GM23338 (cell line): Measurements from ENCODE around the gene KLHL25. TPM values are rescaled to one million over a fixed set of nuclear protein-coding genes. Genes with fewer than 3 reads are reported as not detected.
A peak's percentile ranks its signal among the peaks of the same experiment; 100 is the strongest.

Experiments
- ATAC-seq: fragments of 200-7000 bp; cut with Tn5 transposase; 3 replicates; pipeline ENCODE4 v1.9.1; 2020
- DNase-seq: peaks from one replicate; pipeline ENCODE4 v3.0.0-alpha.2; 2015; ENCODE audit warnings: low spot score
- H2AFZ ChIP-seq: fragments of 200-600 bp; sonication (generic); 2 replicates; pipeline ENCODE4 v1.8.0; 2016; ENCODE audit warnings: antibody characterized with exemption, mild to moderate bottlenecking, moderate library complexity
- H3F3A ChIP-seq: fragments of 200-600 bp; sonication (generic); replicated peaks from 2 replicates; pipeline ENCODE4 v1.8.0; 2017; ENCODE audit warnings: antibody characterized with exemption, mixed run types, low read depth
- H3K27ac ChIP-seq: fragments of 200-600 bp; sonication (generic); 2 replicates; pipeline ENCODE4 v1.6.1; 2016; ENCODE audit warnings: low read depth
- H3K27me3 ChIP-seq: fragments of 200-600 bp; sonication (generic); 2 replicates; pipeline ENCODE4 v1.8.0; 2016; ENCODE audit warnings: mild to moderate bottlenecking, mixed run types, moderate library complexity; ENCODE audit not compliant: insufficient read depth
- H3K36me3 ChIP-seq: fragments of 200-600 bp; sonication (generic); 2 replicates; pipeline ENCODE4 v1.8.0; 2016; ENCODE audit warnings: mild to moderate bottlenecking; ENCODE audit not compliant: insufficient read depth
- H3K4me1 ChIP-seq: fragments of 200-600 bp; sonication (generic); 2 replicates; pipeline ENCODE4 v1.8.0; 2016; ENCODE audit warnings: mild to moderate bottlenecking, moderate library complexity; ENCODE audit not compliant: insufficient read depth
- H3K4me2 ChIP-seq: fragments of 200-600 bp; sonication (generic); 2 replicates; pipeline ENCODE4 v1.7.1; 2017; ENCODE audit warnings: mixed run types
- H3K4me3 ChIP-seq: fragments of 200-600 bp; sonication (generic); 2 replicates; pipeline ENCODE4 v1.6.1; 2016; ENCODE audit warnings: mixed run types
- H3K79me2 ChIP-seq: fragments of 200-600 bp; sonication (generic); replicated peaks from 2 replicates; pipeline ENCODE4 v1.8.0; 2017; ENCODE audit warnings: mild to moderate bottlenecking; ENCODE audit not compliant: insufficient read depth
- H3K9me2 ChIP-seq: fragments of 200-600 bp; sonication (generic); 2 replicates; pipeline ENCODE4 v1.8.0; 2017; ENCODE audit not compliant: insufficient read depth
- H4K20me1 ChIP-seq: fragments of 200-600 bp; sonication (generic); replicated peaks from 2 replicates; pipeline ENCODE4 v1.8.0; 2017; ENCODE audit warnings: mild to moderate bottlenecking; ENCODE audit not compliant: insufficient read depth
- H3K27ac Mint-ChIP-seq: 2 replicates; pipeline ENCODE4 v1.8.0; 2020; ENCODE audit warnings: inconsistent platforms, mild to moderate bottlenecking, moderate library complexity, mixed read lengths
- H3K27me3 Mint-ChIP-seq: 3 replicates; pipeline ENCODE4 v1.8.0; 2022; ENCODE audit warnings: low read depth, mild to moderate bottlenecking, moderate library complexity, mixed read lengths, inconsistent platforms; ENCODE audit not compliant: insufficient read depth, poor library complexity
- H3K36me3 Mint-ChIP-seq: 3 replicates; pipeline ENCODE4 v1.8.0; 2021; ENCODE audit warnings: low read depth, mild to moderate bottlenecking, inconsistent platforms, moderate library complexity, mixed read lengths
- H3K4me1 Mint-ChIP-seq: 3 replicates; pipeline ENCODE4 v1.8.0; 2020; ENCODE audit warnings: mild to moderate bottlenecking, inconsistent platforms, mixed read lengths
- H3K4me3 Mint-ChIP-seq: 3 replicates; pipeline ENCODE4 v1.8.0; 2021; ENCODE audit warnings: moderate library complexity, mild to moderate bottlenecking, inconsistent platforms, mixed read lengths
- H3K9me3 Mint-ChIP-seq: 3 replicates; pipeline ENCODE4 v1.8.0; 2020; ENCODE audit warnings: moderate library complexity, mild to moderate bottlenecking, inconsistent platforms, mixed read lengths
- CREB1 ChIP-seq: fragments of 250-450 bp; sonication (Bioruptor Pico); IDR thresholded peaks from 2 replicates; pipeline ENCODE4 v1.5.0; 2020; ENCODE audit warnings: low read depth, mild to moderate bottlenecking, moderate library complexity
- EZH2 ChIP-seq: fragments of 200-600 bp; sonication (generic); IDR thresholded peaks from one replicate; pipeline ENCODE4 v1.8.0; 2017; ENCODE audit warnings: antibody characterized with exemption, mild to moderate bottlenecking, low read depth; ENCODE audit not compliant: unreplicated experiment
- NANOG ChIP-seq: IDR thresholded peaks from 2 replicates; pipeline ENCODE4 v1.6.1; 2016; ENCODE audit warnings: antibody characterized with exemption, borderline replicate concordance
- ZNF331 ChIP-seq: fragments of 250-450 bp; sonication (Bioruptor Pico); IDR thresholded peaks from 2 replicates; pipeline ENCODE4 v1.5.0; 2020; ENCODE audit warnings: low read depth, mild to moderate bottlenecking, moderate library complexity
- polyA plus RNA-seq: library from polyadenylated mRNA; unstranded; fragments of >200 nt; fragmentation: Nextera tagmentation; extraction: Ambion mirVana; gene quantifications from 2 replicates; pipeline ENCODE4 v1.2.1, GENCODE V29; 2016
- total RNA-seq: library from RNA; depleted of rRNA; stranded (reverse); fragments of >200 nt; shearing (Covaris generic); gene quantifications from 2 replicates; pipeline ENCODE4 v1.2.3, GENCODE V29; 2014
- TF ChIP-seq, protein P1 (sequence below): fragments of 250-450 bp; sonication (Bioruptor Pico); IDR thresholded peaks from 2 replicates; pipeline ENCODE4 v1.5.0; 2020; ENCODE audit warnings: mild to moderate bottlenecking, moderate library complexity
- TF ChIP-seq, protein P2 (sequence below): IDR thresholded peaks from 2 replicates; pipeline ENCODE4 v1.6.1; 2016; ENCODE audit warnings: antibody characterized with exemption
- TF ChIP-seq, protein P3 (sequence below), 2 experiments: fragments of 200-600 bp in 1 of 2; sonication (generic) in 1 of 2; conservative IDR thresholded peaks; 2 replicates each; pipeline versions ENCODE4 v1.5.1 to v1.6.1; 2016 to 2017; ENCODE audit warnings: antibody characterized with exemption in 2 of 2, low read depth in 2 of 2, mild to moderate bottlenecking in 2 of 2, moderate library complexity in 1 of 2

The KLHL25 gene
- total and polyA plus RNA-seq, 2 experiments from 2014 or later, result 5.2 to 28.5 TPM

DNA sequence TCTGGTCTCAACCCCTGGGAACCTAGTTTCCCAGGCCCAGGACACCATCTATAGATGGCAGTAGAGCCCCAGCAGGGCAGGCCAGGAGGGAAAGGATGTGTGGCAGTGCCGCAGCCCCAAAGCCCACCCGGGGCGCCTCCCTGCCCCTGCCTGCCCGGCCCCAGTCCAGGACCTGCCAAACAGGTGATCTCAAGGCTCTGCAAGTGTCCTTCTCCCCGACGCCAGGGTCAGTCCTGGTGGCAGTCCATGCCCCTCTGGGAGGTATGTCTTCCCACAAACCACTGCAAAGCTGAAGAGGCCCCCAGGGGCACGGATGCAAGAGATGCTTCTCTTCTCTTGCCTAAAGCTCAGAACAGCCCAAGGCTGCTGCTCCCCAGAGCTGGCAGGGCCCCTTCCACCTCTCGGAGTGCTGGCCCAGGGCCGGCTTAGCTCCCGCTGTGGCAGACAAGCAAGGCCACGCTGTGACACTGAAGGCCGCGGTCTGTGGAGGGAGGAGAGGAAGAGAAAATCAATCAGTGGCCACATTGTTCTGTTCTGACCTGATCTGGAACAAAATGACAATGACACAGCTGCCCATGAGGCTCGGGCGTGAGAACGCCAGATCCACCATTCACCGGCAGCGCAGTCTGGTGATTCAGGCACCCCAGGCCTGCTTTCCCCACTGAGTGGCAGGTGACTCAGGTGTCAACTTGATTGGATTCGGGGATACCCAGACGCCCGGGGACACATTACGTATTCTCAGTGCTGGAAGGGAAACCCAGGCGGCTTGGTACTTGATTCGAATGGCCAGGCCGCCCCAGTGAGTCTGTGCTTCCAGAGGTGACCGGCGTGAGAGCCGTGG lies 34.0 kb downstream of the KLHL25 start:
- Mint-ChIP-seq H3K27me3 (peaks cover 4% of the 10 kb centered on the region), H3K4me3 (no peak overlapping the region), H3K36me3 (peaks cover 23% of the 10 kb centered on the region), H3K4me1 (peaks cover 15% of the 10 kb centered on the region), H3K9me3 (no peaks in the 10 kb centered on the region), H3K27ac (peak overlapping the region; percentile 40)
- no peak overlapping the region for H2AFZ ChIP-seq
- TF ChIP-seq, protein P1, sequence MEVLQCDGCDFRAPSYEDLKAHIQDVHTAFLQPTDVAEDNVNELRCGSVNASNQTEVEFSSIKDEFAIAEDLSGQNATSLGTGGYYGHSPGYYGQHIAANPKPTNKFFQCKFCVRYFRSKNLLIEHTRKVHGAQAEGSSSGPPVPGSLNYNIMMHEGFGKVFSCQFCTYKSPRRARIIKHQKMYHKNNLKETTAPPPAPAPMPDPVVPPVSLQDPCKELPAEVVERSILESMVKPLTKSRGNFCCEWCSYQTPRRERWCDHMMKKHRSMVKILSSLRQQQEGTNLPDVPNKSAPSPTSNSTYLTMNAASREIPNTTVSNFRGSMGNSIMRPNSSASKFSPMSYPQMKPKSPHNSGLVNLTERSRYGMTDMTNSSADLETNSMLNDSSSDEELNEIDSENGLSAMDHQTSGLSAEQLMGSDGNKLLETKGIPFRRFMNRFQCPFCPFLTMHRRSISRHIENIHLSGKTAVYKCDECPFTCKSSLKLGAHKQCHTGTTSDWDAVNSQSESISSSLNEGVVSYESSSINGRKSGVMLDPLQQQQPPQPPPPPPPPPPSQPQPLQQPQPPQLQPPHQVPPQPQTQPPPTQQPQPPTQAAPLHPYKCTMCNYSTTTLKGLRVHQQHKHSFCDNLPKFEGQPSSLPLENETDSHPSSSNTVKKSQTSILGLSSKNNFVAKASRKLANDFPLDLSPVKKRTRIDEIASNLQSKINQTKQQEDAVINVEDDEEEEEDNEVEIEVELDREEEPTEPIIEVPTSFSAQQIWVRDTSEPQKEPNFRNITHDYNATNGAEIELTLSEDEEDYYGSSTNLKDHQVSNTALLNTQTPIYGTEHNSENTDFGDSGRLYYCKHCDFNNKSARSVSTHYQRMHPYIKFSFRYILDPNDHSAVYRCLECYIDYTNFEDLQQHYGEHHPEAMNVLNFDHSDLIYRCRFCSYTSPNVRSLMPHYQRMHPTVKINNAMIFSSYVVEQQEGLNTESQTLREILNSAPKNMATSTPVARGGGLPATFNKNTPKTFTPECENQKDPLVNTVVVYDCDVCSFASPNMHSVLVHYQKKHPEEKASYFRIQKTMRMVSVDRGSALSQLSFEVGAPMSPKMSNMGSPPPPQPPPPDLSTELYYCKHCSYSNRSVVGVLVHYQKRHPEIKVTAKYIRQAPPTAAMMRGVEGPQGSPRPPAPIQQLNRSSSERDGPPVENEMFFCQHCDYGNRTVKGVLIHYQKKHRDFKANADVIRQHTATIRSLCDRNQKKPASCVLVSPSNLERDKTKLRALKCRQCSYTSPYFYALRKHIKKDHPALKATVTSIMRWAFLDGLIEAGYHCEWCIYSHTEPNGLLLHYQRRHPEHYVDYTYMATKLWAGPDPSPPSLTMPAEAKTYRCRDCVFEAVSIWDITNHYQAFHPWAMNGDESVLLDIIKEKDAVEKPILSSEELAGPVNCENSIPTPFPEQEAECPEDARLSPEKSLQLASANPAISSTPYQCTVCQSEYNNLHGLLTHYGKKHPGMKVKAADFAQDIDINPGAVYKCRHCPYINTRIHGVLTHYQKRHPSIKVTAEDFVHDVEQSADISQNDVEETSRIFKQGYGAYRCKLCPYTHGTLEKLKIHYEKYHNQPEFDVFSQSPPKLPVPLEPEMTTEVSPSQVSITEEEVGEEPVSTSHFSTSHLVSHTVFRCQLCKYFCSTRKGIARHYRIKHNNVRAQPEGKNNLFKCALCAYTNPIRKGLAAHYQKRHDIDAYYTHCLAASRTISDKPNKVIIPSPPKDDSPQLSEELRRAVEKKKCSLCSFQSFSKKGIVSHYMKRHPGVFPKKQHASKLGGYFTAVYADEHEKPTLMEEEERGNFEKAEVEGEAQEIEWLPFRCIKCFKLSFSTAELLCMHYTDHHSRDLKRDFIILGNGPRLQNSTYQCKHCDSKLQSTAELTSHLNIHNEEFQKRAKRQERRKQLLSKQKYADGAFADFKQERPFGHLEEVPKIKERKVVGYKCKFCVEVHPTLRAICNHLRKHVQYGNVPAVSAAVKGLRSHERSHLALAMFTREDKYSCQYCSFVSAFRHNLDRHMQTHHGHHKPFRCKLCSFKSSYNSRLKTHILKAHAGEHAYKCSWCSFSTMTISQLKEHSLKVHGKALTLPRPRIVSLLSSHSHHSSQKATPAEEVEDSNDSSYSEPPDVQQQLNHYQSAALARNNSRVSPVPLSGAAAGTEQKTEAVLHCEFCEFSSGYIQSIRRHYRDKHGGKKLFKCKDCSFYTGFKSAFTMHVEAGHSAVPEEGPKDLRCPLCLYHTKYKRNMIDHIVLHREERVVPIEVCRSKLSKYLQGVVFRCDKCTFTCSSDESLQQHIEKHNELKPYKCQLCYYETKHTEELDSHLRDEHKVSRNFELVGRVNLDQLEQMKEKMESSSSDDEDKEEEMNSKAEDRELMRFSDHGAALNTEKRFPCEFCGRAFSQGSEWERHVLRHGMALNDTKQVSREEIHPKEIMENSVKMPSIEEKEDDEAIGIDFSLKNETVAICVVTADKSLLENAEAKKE (CRISPR knock-in tag), result no peak
- TF ChIP-seq CREB1 (CRISPR knock-in tag), result no peak
- TF ChIP-seq, protein P2, sequence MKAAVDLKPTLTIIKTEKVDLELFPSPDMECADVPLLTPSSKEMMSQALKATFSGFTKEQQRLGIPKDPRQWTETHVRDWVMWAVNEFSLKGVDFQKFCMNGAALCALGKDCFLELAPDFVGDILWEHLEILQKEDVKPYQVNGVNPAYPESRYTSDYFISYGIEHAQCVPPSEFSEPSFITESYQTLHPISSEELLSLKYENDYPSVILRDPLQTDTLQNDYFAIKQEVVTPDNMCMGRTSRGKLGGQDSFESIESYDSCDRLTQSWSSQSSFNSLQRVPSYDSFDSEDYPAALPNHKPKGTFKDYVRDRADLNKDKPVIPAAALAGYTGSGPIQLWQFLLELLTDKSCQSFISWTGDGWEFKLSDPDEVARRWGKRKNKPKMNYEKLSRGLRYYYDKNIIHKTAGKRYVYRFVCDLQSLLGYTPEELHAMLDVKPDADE, result no peak
- TF ChIP-seq, protein P3, sequence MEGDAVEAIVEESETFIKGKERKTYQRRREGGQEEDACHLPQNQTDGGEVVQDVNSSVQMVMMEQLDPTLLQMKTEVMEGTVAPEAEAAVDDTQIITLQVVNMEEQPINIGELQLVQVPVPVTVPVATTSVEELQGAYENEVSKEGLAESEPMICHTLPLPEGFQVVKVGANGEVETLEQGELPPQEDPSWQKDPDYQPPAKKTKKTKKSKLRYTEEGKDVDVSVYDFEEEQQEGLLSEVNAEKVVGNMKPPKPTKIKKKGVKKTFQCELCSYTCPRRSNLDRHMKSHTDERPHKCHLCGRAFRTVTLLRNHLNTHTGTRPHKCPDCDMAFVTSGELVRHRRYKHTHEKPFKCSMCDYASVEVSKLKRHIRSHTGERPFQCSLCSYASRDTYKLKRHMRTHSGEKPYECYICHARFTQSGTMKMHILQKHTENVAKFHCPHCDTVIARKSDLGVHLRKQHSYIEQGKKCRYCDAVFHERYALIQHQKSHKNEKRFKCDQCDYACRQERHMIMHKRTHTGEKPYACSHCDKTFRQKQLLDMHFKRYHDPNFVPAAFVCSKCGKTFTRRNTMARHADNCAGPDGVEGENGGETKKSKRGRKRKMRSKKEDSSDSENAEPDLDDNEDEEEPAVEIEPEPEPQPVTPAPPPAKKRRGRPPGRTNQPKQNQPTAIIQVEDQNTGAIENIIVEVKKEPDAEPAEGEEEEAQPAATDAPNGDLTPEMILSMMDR (conservative IDR thresholded peaks at IDR 0.05; ENCODE audit: low read depth in 2 of 2), result peak in 1 of 2 experiments; percentile 42; a peak in 2 of 4 replicates
- no peak for TF ChIP-seq EZH2
- TF ChIP-seq NANOG, result no peak
- TF ChIP-seq ZNF331 (CRISPR knock-in tag), result no peak
- H3F3A ChIP-seq, result no peaks in the 10 kb centered on the region
- no peak overlapping the region for H3K27ac ChIP-seq
- no peak for DNase-seq
- no peak overlapping the region for H3K4me2 ChIP-seq
- H3K79me2 ChIP-seq, result peaks cover 17% of the 10 kb centered on the region
- no peaks in the 10 kb centered on the region; the same call in 1 of the 2 replicates for H3K36me3 ChIP-seq
- H3K4me1 ChIP-seq, result no peaks in the 10 kb centered on the region
- H4K20me1 ChIP-seq, result no peaks in the 10 kb centered on the region
- H3K27me3 ChIP-seq, result no peaks in the 10 kb centered on the region
- no peak overlapping the region for H3K4me3 ChIP-seq
- ATAC-seq, result no peak
- no peaks in the 10 kb centered on the region for H3K9me2 ChIP-seq
